Endodermal cell (in vitro differentiated cells): ENCODE data around the gene CORIN. TPM values are rescaled to one million over a fixed set of nuclear protein-coding genes. Genes with fewer than 3 reads are reported as not detected.

Experiments
- DNase-seq: peaks from one replicate; pipeline ENCODE4 v3.0.0-alpha.2; 2017
- H3K27ac ChIP-seq: 2 replicates; pipeline ENCODE4 v1.5.1; 2013; ENCODE audit warnings: mild to moderate bottlenecking, low read depth, low read length, moderate library complexity
- H3K27me3 ChIP-seq: 2 replicates; pipeline ENCODE4 v1.6.1; 2013; ENCODE audit warnings: mild to moderate bottlenecking, low read length, moderate library complexity; ENCODE audit not compliant: insufficient read depth, control insufficient read depth, poor library complexity, severe bottlenecking
- H3K36me3 ChIP-seq: 2 replicates; pipeline ENCODE4 v1.7.0; 2013; ENCODE audit warnings: mild to moderate bottlenecking, low read length, moderate library complexity; ENCODE audit not compliant: control insufficient read depth, insufficient read depth
- H3K4me1 ChIP-seq: one replicate; pipeline ENCODE4 v1.7.0; 2013; ENCODE audit warnings: low read length; ENCODE audit not compliant: control insufficient read depth, insufficient read depth
- H3K4me3 ChIP-seq: 2 replicates; pipeline ENCODE4 v1.5.1; 2013; ENCODE audit warnings: mild to moderate bottlenecking, low read length, moderate library complexity
- H3K9ac ChIP-seq: 2 replicates; pipeline ENCODE4 v1.6.1; 2013; ENCODE audit warnings: mild to moderate bottlenecking, low read length, moderate library complexity; ENCODE audit not compliant: poor library complexity, severe bottlenecking; ENCODE audit errors: extremely low read depth
- H3K9me3 ChIP-seq: 2 replicates; pipeline ENCODE4 v1.6.1; 2013; ENCODE audit warnings: mild to moderate bottlenecking, low read length, moderate library complexity; ENCODE audit not compliant: control insufficient read depth
- H3K27ac Mint-ChIP-seq: 2 replicates; pipeline ENCODE4 v1.8.0; 2020; ENCODE audit warnings: mixed read lengths
- H3K27me3 Mint-ChIP-seq: 2 replicates; pipeline ENCODE4 v1.8.0; 2021; ENCODE audit warnings: mild to moderate bottlenecking, mixed read lengths; ENCODE audit not compliant: insufficient read depth
- H3K36me3 Mint-ChIP-seq: 2 replicates; pipeline ENCODE4 v1.8.0; 2020; ENCODE audit warnings: low read depth, mixed read lengths
- H3K4me1 Mint-ChIP-seq: 2 replicates; pipeline ENCODE4 v1.8.0; 2020; ENCODE audit warnings: mixed read lengths
- H3K4me3 Mint-ChIP-seq: 2 replicates; pipeline ENCODE4 v1.8.0; 2020; ENCODE audit warnings: mild to moderate bottlenecking, moderate library complexity, mixed read lengths
- H3K9me3 Mint-ChIP-seq: 2 replicates; pipeline ENCODE4 v1.8.0; 2020; ENCODE audit warnings: mild to moderate bottlenecking, mixed read lengths
- WGBS, 2 experiments: methylation state at CpG; one replicate each; pipeline versions ENCODE4 v1.1.5 to v1.1.7; 2013; ENCODE audit warnings: missing lambda C conversion rate in 2 of 2, mixed read lengths in 1 of 2; ENCODE audit not compliant: insufficient coverage in 1 of 2, insufficient read length in 1 of 2; 5-methylcytosine and 5-hydroxymethylcytosine counted together
- total RNA-seq, 2 donors: library from RNA; stranded (reverse); fragmentation: NEBNext Ultra II Directional in 1 of 2; extraction: Animal tissue kit (Norgen Biotek cat#: 25700) in 1 of 2; gene quantifications; 2 replicates in 1 of 2; 3 replicates in 1 of 2; pipeline ENCODE4 v1.2.1, GENCODE V29; 2021
- TF ChIP-seq, protein P1 (sequence below): fragments of 200-600 bp; sonication (generic); conservative IDR thresholded peaks from 2 replicates; pipeline ENCODE4 v1.5.0; 2021; ENCODE audit warnings: antibody characterized with exemption, mild to moderate bottlenecking

CORIN gene
- total RNA-seq, 2 donors from 2014 or later, result 0.53 TPM; not detected in 1

DNA sequence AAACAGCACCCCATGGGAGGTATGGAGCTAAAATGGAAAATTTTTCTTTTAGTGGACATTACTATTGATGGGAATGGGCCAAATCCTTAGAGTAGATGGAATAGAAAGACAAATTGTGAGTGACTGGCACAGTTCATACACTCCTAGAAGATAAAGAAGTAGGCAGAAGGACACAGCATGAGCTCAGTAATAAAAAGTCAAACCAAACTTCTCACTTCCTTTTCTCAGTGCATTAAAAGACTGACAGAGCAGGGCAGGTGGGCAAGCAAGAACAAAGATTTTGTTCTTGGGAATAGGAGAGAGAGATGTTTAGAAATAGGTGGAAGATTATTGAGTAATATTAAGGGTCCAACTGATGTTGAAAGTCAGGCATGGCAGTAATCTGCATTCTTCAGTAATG is 220.3 kb downstream of the CORIN start:
- H3K9ac ChIP-seq, result no peak overlapping the region
- no peaks in the 10 kb centered on the region for H3K27me3 ChIP-seq
- no peak overlapping the region for H3K27ac Mint-ChIP-seq
- H3K27me3 Mint-ChIP-seq, result no peaks in the 10 kb centered on the region
- DNase-seq, result no peak
- H3K4me3 ChIP-seq, result no peak overlapping the region
- TF ChIP-seq, protein P1, sequence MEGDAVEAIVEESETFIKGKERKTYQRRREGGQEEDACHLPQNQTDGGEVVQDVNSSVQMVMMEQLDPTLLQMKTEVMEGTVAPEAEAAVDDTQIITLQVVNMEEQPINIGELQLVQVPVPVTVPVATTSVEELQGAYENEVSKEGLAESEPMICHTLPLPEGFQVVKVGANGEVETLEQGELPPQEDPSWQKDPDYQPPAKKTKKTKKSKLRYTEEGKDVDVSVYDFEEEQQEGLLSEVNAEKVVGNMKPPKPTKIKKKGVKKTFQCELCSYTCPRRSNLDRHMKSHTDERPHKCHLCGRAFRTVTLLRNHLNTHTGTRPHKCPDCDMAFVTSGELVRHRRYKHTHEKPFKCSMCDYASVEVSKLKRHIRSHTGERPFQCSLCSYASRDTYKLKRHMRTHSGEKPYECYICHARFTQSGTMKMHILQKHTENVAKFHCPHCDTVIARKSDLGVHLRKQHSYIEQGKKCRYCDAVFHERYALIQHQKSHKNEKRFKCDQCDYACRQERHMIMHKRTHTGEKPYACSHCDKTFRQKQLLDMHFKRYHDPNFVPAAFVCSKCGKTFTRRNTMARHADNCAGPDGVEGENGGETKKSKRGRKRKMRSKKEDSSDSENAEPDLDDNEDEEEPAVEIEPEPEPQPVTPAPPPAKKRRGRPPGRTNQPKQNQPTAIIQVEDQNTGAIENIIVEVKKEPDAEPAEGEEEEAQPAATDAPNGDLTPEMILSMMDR, result no peak
- H3K9me3 ChIP-seq, result no peaks in the 10 kb centered on the region
- no peaks in the 10 kb centered on the region for H3K4me1 ChIP-seq
- H3K4me1 Mint-ChIP-seq, result no peaks in the 10 kb centered on the region
- no peaks in the 10 kb centered on the region for H3K36me3 ChIP-seq
- H3K27ac ChIP-seq, result no peak overlapping the region
- H3K4me3 Mint-ChIP-seq, result no peak overlapping the region
- no peaks in the 10 kb centered on the region for H3K36me3 Mint-ChIP-seq
- no peaks in the 10 kb centered on the region for H3K9me3 Mint-ChIP-seq

GRCh38 chr4:47615385-47615784 is 222.5 kb downstream of the CORIN start:
- Histone ChIP-seq H3K4me1 (no peaks in the 10 kb centered on the region), H3K27me3 (no peaks in the 10 kb centered on the region), H3K9ac (no peak overlapping the region), H3K9me3 (no peaks in the 10 kb centered on the region), H3K36me3 (no peaks in the 10 kb centered on the region), H3K4me3 (no peak overlapping the region), H3K27ac (no peak overlapping the region)
- no peak overlapping the region for H3K4me3 Mint-ChIP-seq
- 88 to 90% methylated on average over 1 to 4 of the region's 4 CpGs for whole genome bisulfite sequencing, 2 experiments
- no peaks in the 10 kb centered on the region for H3K36me3 Mint-ChIP-seq
- TF ChIP-seq, protein P1, result no peak
- H3K27ac Mint-ChIP-seq, result no peak overlapping the region
- DNase-seq, result no peak
- H3K9me3 Mint-ChIP-seq, result no peaks in the 10 kb centered on the region
- no peaks in the 10 kb centered on the region for H3K27me3 Mint-ChIP-seq
- no peaks in the 10 kb centered on the region for H3K4me1 Mint-ChIP-seq

DNA sequence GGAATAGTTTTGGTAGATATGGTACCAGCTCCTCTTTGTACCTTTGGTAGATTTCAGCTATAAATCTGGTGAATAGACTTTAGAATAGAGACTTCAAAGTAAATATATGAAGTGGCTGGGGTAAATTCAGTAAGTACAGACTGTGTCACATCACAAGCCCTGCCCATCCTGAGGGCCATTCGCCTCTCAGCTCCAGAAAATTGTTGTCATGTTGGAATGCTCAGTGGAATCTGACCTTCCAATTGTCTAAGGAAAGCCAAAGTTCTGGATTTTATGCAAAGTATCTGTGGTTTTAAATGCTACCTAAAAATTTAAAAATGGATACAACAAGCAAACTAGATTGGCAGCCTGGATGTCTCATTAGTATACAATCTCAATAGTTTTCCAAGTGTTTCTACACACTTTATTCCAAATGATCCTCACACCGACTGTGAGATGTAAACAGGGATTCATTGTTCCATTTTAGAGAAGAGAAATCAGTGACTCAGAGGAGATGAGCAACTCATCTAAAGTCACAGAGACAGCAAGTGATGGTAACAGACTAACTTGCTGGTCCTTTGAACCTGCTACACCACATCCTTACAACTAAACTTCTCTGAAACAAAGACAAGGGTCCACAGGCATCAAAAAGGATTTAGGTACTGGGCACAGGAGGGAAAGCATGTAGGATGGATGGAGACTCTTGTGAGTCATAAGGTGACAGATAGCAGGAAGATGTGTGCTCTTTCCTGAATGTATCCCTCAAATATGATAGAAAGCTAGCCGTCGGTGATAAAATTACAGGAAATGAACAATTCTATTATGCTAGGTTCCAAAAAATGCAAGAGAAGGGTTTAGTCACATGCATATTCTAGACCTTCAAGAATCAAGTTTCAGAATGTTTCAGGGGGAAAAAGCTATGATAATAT is 225.5 kb downstream of the CORIN start:
- Histone ChIP-seq H3K36me3 (no peaks in the 10 kb centered on the region), H3K27ac (no peak overlapping the region), H3K9ac (no peak overlapping the region), H3K4me1 (no peaks in the 10 kb centered on the region), H3K9me3 (no peaks in the 10 kb centered on the region), H3K4me3 (no peak overlapping the region), H3K27me3 (no peaks in the 10 kb centered on the region)
- 95 to 98% methylated on average over 4 of the region's 4 CpGs for WGBS, 2 experiments
- Mint-ChIP-seq H3K9me3 (no peaks in the 10 kb centered on the region), H3K27me3 (peaks cover 1% of the 10 kb centered on the region), H3K36me3 (no peaks in the 10 kb centered on the region), H3K27ac (no peak overlapping the region), H3K4me1 (no peaks in the 10 kb centered on the region), H3K4me3 (no peak overlapping the region)
- DNase-seq, result no peak
- TF ChIP-seq, protein P1, result no peak
